ENCODE measurements around the gene CRB1.

Gene CRB1

GRCh38 chr1:197305925-197306324, 37.9 kb downstream of the CRB1 start:
- no peak overlapping the region for H3K9ac ChIP-seq (ENCODE audit: low read length)
- no peaks in the 10 kb centered on the region for H3K9me2 ChIP-seq (replicated peaks; ENCODE audit: insufficient read depth, low read length)
- H3K4me3 ChIP-seq (ENCODE audit: insufficient read depth, low read length, poor library complexity, severe bottlenecking) = no peak overlapping the region
- H3F3A ChIP-seq (ENCODE audit: insufficient read depth) = no peaks in the 10 kb centered on the region
- no peak overlapping the region for H3K4me2 ChIP-seq (ENCODE audit: low read depth, low read length, poor library complexity, severe bottlenecking)
- TF ChIP-seq CTCF (IDR thresholded peaks at IDR 0.05; ENCODE audit: insufficient read depth, low read length, poor library complexity, severe bottlenecking) = no peak
- TF ChIP-seq EZH2phosphoT487 (conservative IDR thresholded peaks at IDR 0.05; ENCODE audit: low read length) = no peak
- H3K79me2 ChIP-seq (ENCODE audit: insufficient read depth, low read length) = no peaks in the 10 kb centered on the region
- no peaks in the 10 kb centered on the region for H4K20me1 ChIP-seq (ENCODE audit: low read depth, low read length)
- H3K27me3 ChIP-seq (ENCODE audit: low read length) = no peaks in the 10 kb centered on the region
- no peak overlapping the region for H3K27ac ChIP-seq (ENCODE audit: low read depth, low read length)
- no peaks in the 10 kb centered on the region for H3K9me3 ChIP-seq (ENCODE audit: insufficient read depth, low read length)
- H2AFZ ChIP-seq (ENCODE audit: low read depth, low read length, severe bottlenecking) = no peak overlapping the region
- H3K36me3 ChIP-seq (ENCODE audit: low read length) = no peaks in the 10 kb centered on the region

GRCh38 chr1:197306381-197307062, 38.5 kb downstream of the CRB1 start:
- TF ChIP-seq EZH2phosphoT487 (conservative IDR thresholded peaks at IDR 0.05; ENCODE audit: low read length) (no peak), CTCF (IDR thresholded peaks at IDR 0.05; ENCODE audit: insufficient read depth, low read length, poor library complexity, severe bottlenecking) (no peak)
- H3K4me2 ChIP-seq (ENCODE audit: low read depth, low read length, poor library complexity, severe bottlenecking) = no peak overlapping the region

DNA sequence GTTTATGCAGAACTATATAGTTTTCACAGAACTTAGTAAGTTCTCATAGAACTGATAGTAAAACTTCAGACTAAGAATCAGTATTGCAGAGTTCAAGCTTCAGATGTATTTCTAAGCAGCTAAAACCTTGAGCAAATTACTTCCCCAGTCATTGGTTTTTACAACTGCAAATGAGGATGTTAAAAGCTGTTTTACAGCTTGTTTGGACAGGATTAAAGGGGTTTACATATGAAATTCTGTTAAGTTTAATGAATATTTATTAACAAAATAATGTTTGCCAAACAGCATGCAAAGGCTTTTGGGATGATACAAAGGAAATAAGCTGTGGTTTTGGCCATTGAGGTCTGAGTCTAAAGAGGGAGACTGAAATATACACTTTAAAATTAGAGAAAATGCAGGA, 39.1 kb downstream of the CRB1 start:
- no peak for TF ChIP-seq EZH2phosphoT487 (conservative IDR thresholded peaks at IDR 0.05; ENCODE audit: low read length)
- no peak for TF ChIP-seq CTCF (IDR thresholded peaks at IDR 0.05; ENCODE audit: insufficient read depth, low read length, poor library complexity, severe bottlenecking)

More at GRCh38 chr1:197306381-197307062, 38.5 kb downstream of the CRB1 start:
- H3K9me2 ChIP-seq (replicated peaks; ENCODE audit: insufficient read depth, low read length) = no peaks in the 10 kb centered on the region
- no peaks in the 10 kb centered on the region for H3K79me2 ChIP-seq (ENCODE audit: insufficient read depth, low read length)
- no peaks in the 10 kb centered on the region for H3K36me3 ChIP-seq (ENCODE audit: low read length)
- H3K9ac ChIP-seq (ENCODE audit: low read length) = no peak overlapping the region
- H3K9me3 ChIP-seq (ENCODE audit: insufficient read depth, low read length) = no peaks in the 10 kb centered on the region
- no peaks in the 10 kb centered on the region for H3F3A ChIP-seq (ENCODE audit: insufficient read depth)
- H3K27ac ChIP-seq (ENCODE audit: low read depth, low read length) = no peak overlapping the region
- H4K20me1 ChIP-seq (ENCODE audit: low read depth, low read length) = no peaks in the 10 kb centered on the region
- no peak overlapping the region for H3K4me3 ChIP-seq (ENCODE audit: insufficient read depth, low read length, poor library complexity, severe bottlenecking)
- no peaks in the 10 kb centered on the region for H3K27me3 ChIP-seq (ENCODE audit: low read length)
- no peak overlapping the region for H2AFZ ChIP-seq (ENCODE audit: low read depth, low read length, severe bottlenecking)

More for the DNA sequence above, 39.1 kb downstream of the CRB1 start:
- H4K20me1 ChIP-seq (ENCODE audit: low read depth, low read length) = no peaks in the 10 kb centered on the region
- H2AFZ ChIP-seq (ENCODE audit: low read depth, low read length, severe bottlenecking) = no peak overlapping the region
- no peak overlapping the region for H3K4me3 ChIP-seq (ENCODE audit: insufficient read depth, low read length, poor library complexity, severe bottlenecking)
- no peaks in the 10 kb centered on the region for H3K79me2 ChIP-seq (ENCODE audit: insufficient read depth, low read length)
- no peak overlapping the region for H3K9ac ChIP-seq (ENCODE audit: low read length)
- no peaks in the 10 kb centered on the region for H3K27me3 ChIP-seq (ENCODE audit: low read length)
- H3K36me3 ChIP-seq (ENCODE audit: low read length) = no peaks in the 10 kb centered on the region
- H3K4me2 ChIP-seq (ENCODE audit: low read depth, low read length, poor library complexity, severe bottlenecking) = no peak overlapping the region
- H3F3A ChIP-seq (ENCODE audit: insufficient read depth) = 0 out of 2 replicates have a peak, but pooled peaks cover 3% of the 10 kb centered on the region
- H3K9me3 ChIP-seq (ENCODE audit: insufficient read depth, low read length) = no peaks in the 10 kb centered on the region
- no peak overlapping the region for H3K27ac ChIP-seq (ENCODE audit: low read depth, low read length)
- no peaks in the 10 kb centered on the region for H3K9me2 ChIP-seq (replicated peaks; ENCODE audit: insufficient read depth, low read length)

Measured in SU-DHL-6 (cell line).